HG02943 (cell line): ENCODE measurements around the gene EIF5AL1.
"Not testable (repeated sequence)": the region's sequence is repeated elsewhere in the genome, so short reads cannot be mapped to it uniquely, and the experiment has no call there.

Experiments
- ATAC-seq: cut with Tn5 transposase; IDR thresholded peaks from one replicate; pipeline ENCODE4 v1.9.1; 2021; ENCODE audit warnings: mild to moderate bottlenecking, low read depth, moderate library complexity; ENCODE audit not compliant: unreplicated experiment

EIF5AL1 gene

GRCh38 chr10:79555354-79556309 lies 43.3 kb downstream of the EIF5AL1 start:
- ATAC-seq = no peak

- ATAC-seq = not testable (repeated sequence)
These were observed 44.6 kb downstream of the EIF5AL1 start for GRCh38 chr10:79556961-79557360.

- ATAC-seq = no peak
These were observed 47.4 kb downstream of the EIF5AL1 start for GRCh38 chr10:79559726-79560125.

GRCh38 chr10:79560160-79560709 lies 47.9 kb downstream of the EIF5AL1 start, which contains the start of gene SFTPA2:
SFTPA2 (minus strand) TSS chr10:79560407; CDS start chr10:79559483, 924 bp downstream.
- no peak for ATAC-seq

GRCh38 chr10:79561257-79561656 lies 48.9 kb downstream of the EIF5AL1 start:
- no peak for ATAC-seq

GRCh38 chr10:79562135-79562756 lies 49.9 kb downstream of the EIF5AL1 start:
- peak; percentile 73 for ATAC-seq

- ATAC-seq = no peak
These were observed 51.1 kb downstream of the EIF5AL1 start for GRCh38 chr10:79563426-79563825.
